Measurements from ENCODE around the gene PPFIA3.
A peak's percentile ranks its signal among the peaks of the same experiment; 100 is the strongest.

The PPFIA3 gene

GRCh38 chr19:49106648-49107135 is 12.7 kb upstream of the PPFIA3 start:
- H3K27me3 ChIP-seq (ENCODE audit: insufficient read depth, low read length, poor library complexity): no peaks in the 10 kb centered on the region
- no peak overlapping the region for H2BK120ac ChIP-seq (ENCODE audit: low read depth, low read length)
- no peak overlapping the region for H3K9ac ChIP-seq (ENCODE audit: low read length)
- H2BK15ac ChIP-seq (replicated peaks; ENCODE audit: low read depth): no peak overlapping the region
- H2AK5ac ChIP-seq (ENCODE audit: low read length): no peak overlapping the region
- no peak overlapping the region for H2BK5ac ChIP-seq (ENCODE audit: low read length)
- no peak overlapping the region for H3K4ac ChIP-seq (ENCODE audit: low read depth, low read length)
- peaks cover 28% of the 10 kb centered on the region for H3K36me3 ChIP-seq (ENCODE audit: control insufficient read depth, insufficient read depth, low read length)
- H3K79me1 ChIP-seq (ENCODE audit: low read length): no peaks in the 10 kb centered on the region
- H3K23ac ChIP-seq (ENCODE audit: low read length): no peak overlapping the region
- WGBS (ENCODE audit: extremely low coverage, insufficient coverage, low lambda C conversion rate): no CpG with 5 or more reads among the region's 12 CpGs
- no peak overlapping the region for H3K56ac ChIP-seq (ENCODE audit: low read length)
- no peaks in the 10 kb centered on the region for H3K79me2 ChIP-seq (ENCODE audit: control insufficient read depth, insufficient read depth, low read length)
- H3K18ac ChIP-seq (ENCODE audit: low read length): no peak overlapping the region
- H4K8ac ChIP-seq (ENCODE audit: low read depth, low read length): no peak overlapping the region
- no peak overlapping the region for H4K5ac ChIP-seq (ENCODE audit: low read length)
- no peak overlapping the region for H3K4me3 ChIP-seq (ENCODE audit: low read length)
- no peak overlapping the region for H3K27ac ChIP-seq (ENCODE audit: low read depth, low read length)
- no peaks in the 10 kb centered on the region for H3K4me1 ChIP-seq (ENCODE audit: control insufficient read depth, low read depth, low read length)
- no peak overlapping the region for H3K4me2 ChIP-seq (ENCODE audit: low read length)
- peak; percentile 71 for DNase-seq

- H3K36me3 ChIP-seq (ENCODE audit: control insufficient read depth, insufficient read depth, low read length): peaks cover 24% of the 10 kb centered on the region
- no peaks in the 10 kb centered on the region for H3K79me1 ChIP-seq (ENCODE audit: low read length)
- H3K23ac ChIP-seq (ENCODE audit: low read length): no peak overlapping the region
- no peak overlapping the region for H3K56ac ChIP-seq (ENCODE audit: low read length)
- H3K4me2 ChIP-seq (ENCODE audit: low read length): no peak overlapping the region
- H3K27me3 ChIP-seq (ENCODE audit: insufficient read depth, low read length, poor library complexity): no peaks in the 10 kb centered on the region
- no peak overlapping the region for H3K9ac ChIP-seq (ENCODE audit: low read length)
- no peak overlapping the region for H4K8ac ChIP-seq (ENCODE audit: low read depth, low read length)
- H3K4me1 ChIP-seq (ENCODE audit: control insufficient read depth, low read depth, low read length): no peaks in the 10 kb centered on the region
- H2BK120ac ChIP-seq (ENCODE audit: low read depth, low read length): no peak overlapping the region
- no peak for DNase-seq
- WGBS (ENCODE audit: extremely low coverage, insufficient coverage, low lambda C conversion rate): no CpG with 5 or more reads among the region's 93 CpGs
- H2AK5ac ChIP-seq (ENCODE audit: low read length): no peak overlapping the region
- H2BK15ac ChIP-seq (replicated peaks; ENCODE audit: low read depth): no peak overlapping the region
- no peak overlapping the region for H2BK5ac ChIP-seq (ENCODE audit: low read length)
- H3K18ac ChIP-seq (ENCODE audit: low read length): no peak overlapping the region
- H3K79me2 ChIP-seq (ENCODE audit: control insufficient read depth, insufficient read depth, low read length): no peaks in the 10 kb centered on the region
- no peak overlapping the region for H3K27ac ChIP-seq (ENCODE audit: low read depth, low read length)
- no peak overlapping the region for H3K4me3 ChIP-seq (ENCODE audit: low read length)
- H3K4ac ChIP-seq (ENCODE audit: low read depth, low read length): no peak overlapping the region
- no peak overlapping the region for H4K5ac ChIP-seq (ENCODE audit: low read length)
Measured at GRCh38 chr19:49107625-49108459, 11.5 kb upstream of the PPFIA3 start.

- Histone ChIP-seq H3K9ac (ENCODE audit: low read length) (no peak overlapping the region), H2BK5ac (ENCODE audit: low read length) (no peak overlapping the region), H3K4me2 (ENCODE audit: low read length) (no peak overlapping the region), H3K27me3 (ENCODE audit: insufficient read depth, low read length, poor library complexity) (no peaks in the 10 kb centered on the region), H3K79me2 (ENCODE audit: control insufficient read depth, insufficient read depth, low read length) (no peaks in the 10 kb centered on the region), H3K23ac (ENCODE audit: low read length) (no peak overlapping the region), H3K27ac (ENCODE audit: low read depth, low read length) (no peak overlapping the region), H2BK15ac (replicated peaks; ENCODE audit: low read depth) (no peak overlapping the region), H2AK5ac (ENCODE audit: low read length) (no peak overlapping the region), H3K4me1 (ENCODE audit: control insufficient read depth, low read depth, low read length) (no peaks in the 10 kb centered on the region), H4K8ac (ENCODE audit: low read depth, low read length) (no peak overlapping the region), H3K36me3 (ENCODE audit: control insufficient read depth, insufficient read depth, low read length) (peaks cover 21% of the 10 kb centered on the region), H3K4me3 (ENCODE audit: low read length) (no peak overlapping the region), H3K56ac (ENCODE audit: low read length) (no peak overlapping the region), H3K4ac (ENCODE audit: low read depth, low read length) (no peak overlapping the region), H2BK120ac (ENCODE audit: low read depth, low read length) (no peak overlapping the region), H3K79me1 (ENCODE audit: low read length) (no peaks in the 10 kb centered on the region), H3K18ac (ENCODE audit: low read length) (no peak overlapping the region), H4K5ac (ENCODE audit: low read length) (no peak overlapping the region)
- no peak for DNase-seq
- WGBS (ENCODE audit: extremely low coverage, insufficient coverage, low lambda C conversion rate): no CpG with 5 or more reads among the region's 5 CpGs
Measured at GRCh38 chr19:49109051-49109450, 10.3 kb upstream of the PPFIA3 start.

DNA sequence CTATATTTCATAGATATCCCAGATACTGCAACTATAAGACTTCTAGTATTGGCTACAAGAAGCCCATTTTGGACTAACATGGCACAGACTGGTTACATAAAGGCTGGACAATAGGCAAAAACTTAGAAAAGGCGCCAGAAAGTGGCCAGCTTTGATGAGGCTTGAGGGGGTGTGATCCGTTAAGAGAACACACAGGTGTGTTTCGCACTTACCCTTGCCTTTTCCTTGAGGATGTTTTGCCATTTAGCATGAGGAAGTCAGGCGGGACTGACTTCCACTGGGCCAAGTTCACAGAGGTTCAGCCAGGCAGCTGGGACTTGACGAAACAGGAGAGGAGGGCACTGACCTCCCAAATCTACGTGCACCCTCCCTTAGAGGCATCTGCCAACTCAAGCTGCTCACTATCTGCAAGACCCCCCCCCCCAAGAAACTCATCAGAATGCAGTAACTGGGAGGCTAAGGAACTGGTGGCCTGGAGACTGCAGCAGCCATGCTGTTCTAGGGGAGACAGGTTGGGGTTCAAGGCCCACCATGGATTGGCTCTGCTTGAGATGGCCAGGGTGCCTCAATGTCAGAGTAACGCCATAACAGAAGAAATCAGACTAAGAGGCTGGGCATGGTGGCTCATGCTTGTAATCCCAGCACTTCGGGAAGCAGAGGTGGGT is 9.6 kb upstream of the PPFIA3 start:
- no peaks in the 10 kb centered on the region for H3K79me1 ChIP-seq (ENCODE audit: low read length)
- H3K18ac ChIP-seq (ENCODE audit: low read length): no peak overlapping the region
- no peak overlapping the region for H3K23ac ChIP-seq (ENCODE audit: low read length)
- no peak overlapping the region for H2BK120ac ChIP-seq (ENCODE audit: low read depth, low read length)
- H3K27ac ChIP-seq (ENCODE audit: low read depth, low read length): no peak overlapping the region
- no peak overlapping the region for H3K4ac ChIP-seq (ENCODE audit: low read depth, low read length)
- no peak overlapping the region for H4K8ac ChIP-seq (ENCODE audit: low read depth, low read length)
- H4K5ac ChIP-seq (ENCODE audit: low read length): no peak overlapping the region
- H3K56ac ChIP-seq (ENCODE audit: low read length): no peak overlapping the region
- no CpG with 5 or more reads among the region's 8 CpGs for WGBS (ENCODE audit: extremely low coverage, insufficient coverage, low lambda C conversion rate)
- H3K4me2 ChIP-seq (ENCODE audit: low read length): no peak overlapping the region
- no peaks in the 10 kb centered on the region for H3K4me1 ChIP-seq (ENCODE audit: control insufficient read depth, low read depth, low read length)
- no peak overlapping the region for H3K4me3 ChIP-seq (ENCODE audit: low read length)
- no peaks in the 10 kb centered on the region for H3K79me2 ChIP-seq (ENCODE audit: control insufficient read depth, insufficient read depth, low read length)
- no peaks in the 10 kb centered on the region for H3K27me3 ChIP-seq (ENCODE audit: insufficient read depth, low read length, poor library complexity)
- no peak overlapping the region for H2AK5ac ChIP-seq (ENCODE audit: low read length)
- DNase-seq: no peak
- peaks cover 15% of the 10 kb centered on the region for H3K36me3 ChIP-seq (ENCODE audit: control insufficient read depth, insufficient read depth, low read length)
- H2BK15ac ChIP-seq (replicated peaks; ENCODE audit: low read depth): no peak overlapping the region
- no peak overlapping the region for H3K9ac ChIP-seq (ENCODE audit: low read length)
- H2BK5ac ChIP-seq (ENCODE audit: low read length): no peak overlapping the region

DNA sequence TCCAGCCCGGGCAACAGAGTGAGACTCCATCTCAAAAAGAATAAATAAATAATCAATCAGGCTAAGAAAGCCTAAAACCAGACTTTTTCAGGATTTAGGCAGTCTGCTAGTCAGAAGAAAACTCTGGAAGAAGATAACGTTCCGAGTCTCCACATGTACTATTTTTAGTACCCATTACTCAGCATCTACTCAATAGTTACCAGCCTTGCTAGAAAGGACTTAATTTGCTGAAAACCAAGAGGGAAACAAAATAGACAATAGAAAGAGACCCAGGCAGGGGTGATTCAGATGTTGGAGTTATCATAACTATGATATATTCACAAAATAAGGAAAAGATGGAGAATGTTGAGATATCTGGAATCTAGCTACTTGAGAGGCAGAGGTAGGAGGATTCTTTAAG is 8.8 kb upstream of the PPFIA3 start:
- no peak overlapping the region for H3K18ac ChIP-seq (ENCODE audit: low read length)
- no peak overlapping the region for H3K27ac ChIP-seq (ENCODE audit: low read depth, low read length)
- H3K4me3 ChIP-seq (ENCODE audit: low read length): no peak overlapping the region
- H3K56ac ChIP-seq (ENCODE audit: low read length): no peak overlapping the region
- peaks cover 13% of the 10 kb centered on the region for H3K36me3 ChIP-seq (ENCODE audit: control insufficient read depth, insufficient read depth, low read length)
- H3K9ac ChIP-seq (ENCODE audit: low read length): no peak overlapping the region
- H4K5ac ChIP-seq (ENCODE audit: low read length): no peak overlapping the region
- H3K4me2 ChIP-seq (ENCODE audit: low read length): no peak overlapping the region
- no peak overlapping the region for H4K8ac ChIP-seq (ENCODE audit: low read depth, low read length)
- H2BK15ac ChIP-seq (replicated peaks; ENCODE audit: low read depth): no peak overlapping the region
- no CpG with 5 or more reads among the region's 3 CpGs for WGBS (ENCODE audit: extremely low coverage, insufficient coverage, low lambda C conversion rate)
- H3K79me2 ChIP-seq (ENCODE audit: control insufficient read depth, insufficient read depth, low read length): no peaks in the 10 kb centered on the region
- no peak for DNase-seq
- no peaks in the 10 kb centered on the region for H3K4me1 ChIP-seq (ENCODE audit: control insufficient read depth, low read depth, low read length)
- H3K79me1 ChIP-seq (ENCODE audit: low read length): no peaks in the 10 kb centered on the region
- no peak overlapping the region for H2BK120ac ChIP-seq (ENCODE audit: low read depth, low read length)
- H3K23ac ChIP-seq (ENCODE audit: low read length): no peak overlapping the region
- no peak overlapping the region for H3K4ac ChIP-seq (ENCODE audit: low read depth, low read length)
- no peak overlapping the region for H2BK5ac ChIP-seq (ENCODE audit: low read length)
- no peaks in the 10 kb centered on the region for H3K27me3 ChIP-seq (ENCODE audit: insufficient read depth, low read length, poor library complexity)
- no peak overlapping the region for H2AK5ac ChIP-seq (ENCODE audit: low read length)
